ENCODE data around the gene POLG2. TPM values are rescaled to one million over a fixed set of nuclear protein-coding genes. Genes with fewer than 3 reads are reported as not detected.
"Not testable (repeated sequence)": the region's sequence is repeated elsewhere in the genome, so short reads cannot be mapped to it uniquely, and the experiment has no call there.

Gene POLG2
- total RNA-seq, 1 experiment from 2014 or later: 22.8 TPM

DNA sequence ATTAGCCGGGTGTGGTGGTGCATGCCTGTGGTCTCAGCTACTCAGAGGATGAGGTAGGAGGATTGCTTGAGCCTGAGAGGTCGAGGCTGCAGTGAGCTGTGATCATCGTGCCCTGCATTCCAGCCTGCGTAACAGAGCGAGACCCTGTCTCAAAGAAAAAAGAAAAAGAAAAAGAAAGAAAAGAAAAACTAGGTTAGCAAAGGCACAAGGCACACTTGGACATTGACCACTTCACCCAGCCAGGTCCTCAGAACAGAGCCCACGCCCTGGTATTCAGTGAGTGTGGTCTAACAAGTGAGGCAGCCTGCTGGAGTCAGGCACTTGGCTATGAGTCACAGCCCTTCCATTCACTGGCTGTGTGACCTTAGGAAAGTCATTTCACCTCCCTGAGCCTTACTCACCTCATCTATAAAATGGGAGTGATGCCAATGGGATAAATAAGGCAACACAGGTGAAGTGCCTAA lies 37.5 kb downstream of the POLG2 start:
- in situ Hi-C loops (cut with HindIII; ENCODE audit: low pct_unique_long_range_greater_than_20kb, low sequenced_read_pairs): no loop called here
- DNase-seq (ENCODE audit: low read depth, low spot score): no peak

DNA sequence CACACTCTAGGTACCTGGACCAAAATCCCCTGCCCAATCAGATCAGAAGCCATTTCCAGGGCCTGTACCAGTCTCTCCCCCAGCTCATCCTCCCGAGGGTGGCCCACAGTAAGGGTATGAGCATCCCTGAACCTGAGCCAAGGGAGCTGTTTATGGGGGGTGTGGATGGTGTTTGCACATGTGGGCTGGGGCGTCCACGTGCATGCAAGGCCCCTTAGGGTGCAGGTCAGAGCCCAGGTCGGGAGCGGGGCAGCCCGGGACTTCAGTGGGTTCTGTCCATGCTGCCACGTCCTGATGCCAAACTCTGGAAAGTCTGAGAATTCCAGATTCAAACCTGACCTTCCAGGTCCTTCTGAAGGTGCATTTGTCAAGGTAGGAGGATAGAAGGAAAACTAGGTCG lies 38.1 kb downstream of the POLG2 start:
- no peak for DNase-seq (ENCODE audit: low read depth, low spot score)
- in situ Hi-C loops (cut with HindIII; ENCODE audit: low pct_unique_long_range_greater_than_20kb, low sequenced_read_pairs): no loop called here

DNA sequence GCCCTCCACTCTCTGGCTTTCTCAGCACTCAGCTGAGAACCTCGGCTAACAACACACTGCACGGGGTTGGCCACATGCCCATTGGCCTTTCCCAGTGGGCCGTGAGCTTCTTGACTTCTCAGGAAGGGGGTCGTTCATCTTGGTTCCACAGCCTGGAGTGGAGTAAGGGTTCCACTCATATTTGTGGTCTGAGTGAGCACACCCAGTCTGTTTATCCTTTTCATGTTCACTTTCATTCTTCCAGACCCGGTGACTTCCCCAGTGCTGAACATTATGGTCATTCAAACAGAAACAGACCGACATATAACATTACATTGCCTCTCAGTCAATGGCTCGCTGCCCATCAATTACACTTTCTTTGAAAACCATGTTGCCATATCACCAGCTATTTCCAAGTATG lies 39.7 kb downstream of the POLG2 start:
- no peak for DNase-seq (ENCODE audit: low read depth, low spot score)

DNA sequence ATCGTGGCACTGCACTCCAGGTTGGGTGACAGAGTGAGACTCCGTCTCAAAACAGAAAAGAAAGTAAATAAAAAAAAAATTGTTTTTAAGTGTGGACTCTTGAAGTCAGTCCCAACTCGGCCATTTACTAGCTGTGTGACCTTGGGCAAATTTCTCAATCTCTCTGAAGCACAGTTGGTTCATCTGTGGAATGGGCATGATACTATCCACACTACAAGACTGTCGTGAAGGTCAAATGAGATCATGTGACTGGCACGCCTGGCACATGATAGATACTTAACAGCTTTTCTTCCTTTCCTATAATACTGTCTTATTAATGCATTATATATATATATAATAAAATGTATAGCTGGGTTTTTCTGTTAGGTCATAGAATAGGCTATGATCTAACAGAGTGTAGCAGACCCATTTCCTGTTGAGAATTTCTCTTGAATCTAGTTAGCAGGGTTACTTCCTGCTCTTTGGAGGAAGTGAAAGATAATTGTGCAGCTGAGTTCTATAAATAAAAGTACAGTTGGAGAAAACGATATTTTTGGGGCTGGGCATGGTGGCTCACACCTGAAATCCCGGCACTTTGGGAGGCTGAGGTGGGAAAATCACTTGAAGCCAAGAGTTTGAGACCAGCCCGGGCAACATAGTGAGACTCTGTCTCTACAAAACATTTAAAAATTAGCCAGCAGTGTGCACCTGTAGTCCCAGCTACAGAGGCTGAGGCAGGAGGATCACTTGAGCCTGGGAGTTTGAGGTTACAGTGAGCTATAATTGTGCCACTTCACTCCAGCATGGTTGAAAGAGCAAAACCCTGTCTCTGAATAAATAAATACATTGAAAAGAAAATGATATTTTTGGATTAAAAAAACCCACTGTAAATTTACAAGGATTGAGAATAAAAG lies 40.6 kb downstream of the POLG2 start:
- in situ Hi-C loops (cut with HindIII; ENCODE audit: low pct_unique_long_range_greater_than_20kb, low sequenced_read_pairs): no loop called here
- no peak for DNase-seq (ENCODE audit: low read depth, low spot score)

More for the DNA sequence above, 39.7 kb downstream of the POLG2 start:
- in situ Hi-C loops (cut with HindIII; ENCODE audit: low pct_unique_long_range_greater_than_20kb, low sequenced_read_pairs): no loop called here

DNA sequence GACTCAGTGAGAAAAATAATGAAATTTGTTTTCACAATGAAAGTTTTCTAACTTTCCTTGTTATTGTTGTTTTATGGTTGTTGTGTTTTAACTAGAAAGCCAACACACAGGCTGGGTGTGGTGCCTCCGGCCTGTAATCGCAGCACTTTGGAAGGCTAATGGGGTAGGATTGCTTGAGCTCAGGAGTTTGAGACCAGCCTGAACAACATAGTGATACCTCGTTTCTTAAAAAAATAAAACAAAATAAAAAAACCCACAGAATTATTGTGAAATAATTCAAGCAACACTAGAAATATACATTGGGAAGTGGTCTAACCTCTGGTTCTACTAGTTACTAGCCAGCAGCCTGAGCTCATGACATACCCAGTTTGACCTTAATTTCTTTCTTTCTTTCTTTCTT lies 47.3 kb downstream of the POLG2 start:
- in situ Hi-C loops (cut with HindIII; ENCODE audit: low pct_unique_long_range_greater_than_20kb, low sequenced_read_pairs): no loop called here
- no peak for DNase-seq (ENCODE audit: low read depth, low spot score)

DNA sequence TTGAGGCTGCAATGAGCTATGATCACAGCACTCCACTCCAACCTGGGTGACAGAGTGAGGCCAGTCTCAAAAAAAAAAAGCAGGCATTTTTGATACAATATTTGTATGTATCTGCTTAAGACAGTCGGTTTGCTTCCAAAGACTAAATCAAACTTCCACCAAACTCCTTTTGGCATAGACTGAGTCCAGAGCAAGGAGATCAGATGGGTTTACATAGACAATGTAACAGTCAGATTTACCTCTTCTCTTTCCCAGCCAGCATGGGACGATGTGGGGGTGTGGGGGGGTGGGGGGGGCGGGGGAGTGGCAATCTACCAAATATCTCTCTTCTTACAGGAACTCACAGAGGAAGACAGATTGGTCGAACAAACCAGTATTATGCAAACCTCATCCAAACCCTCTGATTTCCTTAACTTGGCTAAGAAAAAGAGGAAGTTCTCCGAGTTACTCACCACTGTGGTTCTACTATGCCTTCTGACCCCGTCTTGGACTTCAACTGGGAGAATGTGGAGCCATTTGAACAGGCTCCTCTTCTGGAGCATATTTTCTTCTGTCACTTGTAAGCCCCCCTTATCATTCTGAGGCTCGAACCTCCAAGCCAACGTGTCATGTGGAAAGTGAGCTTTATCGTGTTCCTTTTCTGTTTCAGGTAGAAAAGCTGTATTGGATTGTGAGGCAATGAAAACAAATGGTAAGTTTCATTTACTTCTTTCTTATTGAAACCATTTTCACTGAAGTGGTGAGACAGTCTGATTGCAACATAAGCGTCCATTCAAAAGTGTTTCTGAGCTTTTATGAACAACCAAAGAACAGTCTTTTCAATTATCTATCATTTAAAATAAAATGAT lies 48.0 kb downstream of the POLG2 start, which contains the start of gene MILR1:
Gene MILR1, plus strand, starts transcription at position 451 of the 848 bp plus-strand sequence. Its CDS starts 54 bp downstream, at position 505.
- no peak for DNase-seq (ENCODE audit: low read depth, low spot score)
- in situ Hi-C loops (cut with HindIII; ENCODE audit: low pct_unique_long_range_greater_than_20kb, low sequenced_read_pairs): no loop called here

DNA sequence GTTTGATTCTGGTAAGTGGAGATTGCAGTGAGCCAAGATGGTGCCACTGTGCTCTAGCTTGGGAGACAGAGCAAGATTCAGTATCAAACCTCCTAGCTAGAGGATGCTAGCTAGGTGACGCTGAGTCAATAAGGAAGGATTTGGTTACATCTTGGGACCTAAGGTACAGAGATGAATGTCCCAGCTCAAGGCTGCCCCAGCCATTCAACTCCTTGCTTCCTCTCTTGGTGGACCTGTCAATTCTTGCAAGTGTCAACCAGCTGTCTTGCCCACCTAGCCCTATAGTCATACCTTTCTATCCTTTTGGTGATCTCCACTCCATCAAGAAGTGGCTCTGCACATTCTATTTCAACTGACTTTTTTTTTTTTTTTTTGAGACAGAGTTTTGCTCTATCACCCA lies 49.3 kb downstream of the POLG2 start:
- DNase-seq (ENCODE audit: low read depth, low spot score): no peak
- in situ Hi-C loops (cut with HindIII; ENCODE audit: low pct_unique_long_range_greater_than_20kb, low sequenced_read_pairs): no loop called here

DNA sequence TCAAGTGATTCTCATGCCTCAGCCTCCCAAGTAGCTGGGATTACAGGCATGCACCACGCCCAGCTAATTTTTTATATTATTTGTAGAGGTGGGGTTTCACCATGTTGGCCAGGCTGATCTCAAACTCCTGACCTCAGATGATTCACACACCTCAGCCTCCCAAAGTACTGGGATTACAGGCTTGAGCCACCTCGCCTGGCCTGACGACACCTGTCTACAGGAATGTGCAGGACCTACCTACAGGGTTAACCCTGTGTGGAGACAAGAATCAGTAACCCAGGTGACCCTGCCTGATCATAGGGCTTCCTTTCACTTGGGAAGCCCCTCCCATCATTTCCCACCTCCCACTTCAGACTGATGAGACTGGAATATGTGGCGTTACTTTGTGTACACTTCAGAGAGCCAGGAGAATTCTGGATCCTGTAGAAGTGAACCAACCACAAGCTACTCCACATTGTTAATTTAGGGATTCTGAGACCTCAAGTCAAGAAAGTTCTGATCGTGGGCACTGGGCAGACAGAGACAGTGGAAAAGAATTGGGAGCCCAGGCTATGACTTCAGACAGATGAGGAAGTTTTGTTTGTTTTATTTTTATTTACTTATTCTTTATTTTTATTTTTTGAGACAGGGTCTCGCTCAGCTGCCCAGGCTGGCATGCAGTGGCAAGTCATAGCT lies 53.6 kb downstream of the POLG2 start:
- no peak for DNase-seq (ENCODE audit: low read depth, low spot score)

DNA sequence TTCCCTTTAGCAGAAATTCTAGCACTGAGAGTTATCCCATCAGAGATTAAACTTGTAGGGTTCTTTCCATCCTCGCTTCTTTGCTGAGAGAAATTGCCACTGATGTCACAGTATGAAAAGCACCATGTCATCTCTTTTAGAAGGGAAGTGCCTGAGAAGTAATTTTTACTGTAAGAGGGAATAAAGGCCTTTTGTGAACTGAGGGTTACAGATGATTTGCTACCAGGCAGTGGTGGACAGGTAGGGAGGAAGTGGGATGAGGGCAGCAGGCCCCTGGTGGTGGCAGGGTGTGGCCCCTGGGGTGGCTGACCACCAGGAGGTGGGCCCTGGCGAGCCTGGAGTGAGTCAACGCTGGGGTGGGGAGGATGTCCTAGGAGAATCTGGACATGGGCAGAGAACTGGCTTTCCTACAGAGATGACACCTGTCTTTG lies 54.3 kb downstream of the POLG2 start:
- in situ Hi-C loops (cut with HindIII; ENCODE audit: low pct_unique_long_range_greater_than_20kb, low sequenced_read_pairs): no loop called here
- DNase-seq (ENCODE audit: low read depth, low spot score): no peak

More for the DNA sequence above, 53.6 kb downstream of the POLG2 start:
- in situ Hi-C loops (cut with HindIII; ENCODE audit: low pct_unique_long_range_greater_than_20kb, low sequenced_read_pairs): no loop called here

DNA sequence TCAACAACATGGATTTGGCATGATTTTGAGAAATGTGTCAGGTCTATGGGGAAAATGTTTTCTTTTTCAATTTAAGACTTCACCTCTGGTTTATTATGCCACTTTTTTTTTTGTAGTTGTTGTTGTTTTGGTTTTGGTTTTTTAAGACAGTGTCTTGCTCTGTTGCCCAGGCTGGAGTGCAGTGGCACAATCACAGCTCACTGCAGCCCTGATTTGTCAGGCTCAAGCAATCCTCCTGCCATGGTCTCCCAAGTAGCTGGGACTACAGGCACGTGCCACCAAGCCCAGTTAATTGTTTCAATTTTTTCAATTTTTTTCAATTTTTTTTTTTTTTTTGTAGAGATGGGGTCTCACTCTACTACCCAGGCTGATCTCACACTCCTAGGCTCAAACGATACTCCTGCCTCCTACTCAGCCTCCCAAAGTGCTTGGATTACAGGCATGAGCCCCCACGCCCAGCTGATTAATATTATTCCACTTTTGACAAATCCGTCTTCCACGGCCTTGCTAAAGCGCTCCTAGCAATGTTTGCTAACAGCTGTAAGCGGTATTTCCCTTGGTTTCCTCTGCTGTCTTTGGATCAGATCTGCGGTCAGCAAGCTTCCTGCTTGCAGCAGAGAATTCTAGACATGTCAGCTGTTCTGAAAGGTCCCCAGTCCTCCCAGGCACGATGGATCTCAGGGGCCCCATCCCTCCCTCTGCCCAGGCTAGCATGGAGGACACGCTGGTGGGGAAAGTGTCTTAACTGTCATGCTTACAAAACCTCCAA lies 54.9 kb downstream of the POLG2 start:
- no peak for DNase-seq (ENCODE audit: low read depth, low spot score)
- in situ Hi-C loops (cut with HindIII; ENCODE audit: low pct_unique_long_range_greater_than_20kb, low sequenced_read_pairs): no loop called here

DNA sequence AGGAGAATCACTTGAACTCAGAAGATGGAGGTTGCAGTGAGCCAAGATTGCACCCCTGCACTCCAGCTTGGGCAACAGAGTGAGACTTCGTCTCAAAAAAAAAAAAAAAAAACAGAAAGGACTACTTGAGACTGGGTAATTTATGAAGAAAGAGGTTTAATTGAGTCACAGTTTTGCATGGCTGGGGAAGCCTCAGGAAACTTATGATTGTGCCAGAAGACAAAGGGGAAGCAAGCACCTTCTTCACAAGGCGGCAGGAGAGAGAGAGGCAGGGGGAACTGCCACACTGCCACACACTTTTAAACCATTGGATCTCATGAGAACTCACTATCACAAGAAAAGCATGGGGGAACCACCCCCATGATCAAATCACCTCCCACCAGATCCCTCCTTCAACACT lies 56.9 kb downstream of the POLG2 start:
- in situ Hi-C loops (cut with HindIII; ENCODE audit: low pct_unique_long_range_greater_than_20kb, low sequenced_read_pairs): no loop called here
- DNase-seq (ENCODE audit: low read depth, low spot score): no peak

DNA sequence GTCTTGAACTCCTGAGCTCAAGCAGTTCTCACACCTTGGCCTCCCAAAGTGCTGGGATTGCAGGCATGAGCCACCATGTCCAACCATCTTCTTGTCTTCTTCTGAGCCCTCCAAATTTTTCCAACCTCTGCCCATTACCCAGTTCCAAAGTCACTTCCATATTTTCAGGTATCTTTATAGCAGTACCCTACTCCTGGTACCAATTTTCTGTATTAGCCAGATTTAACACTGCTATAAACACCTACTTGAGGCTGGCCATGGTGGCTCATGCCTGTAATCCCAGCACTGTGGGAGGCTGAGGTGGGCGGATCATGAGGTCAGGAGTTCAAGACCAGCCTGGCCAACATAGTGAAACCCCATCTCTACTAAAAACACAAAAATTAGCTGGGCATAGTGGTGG lies 57.3 kb downstream of the POLG2 start:
- DNase-seq (ENCODE audit: low read depth, low spot score); in situ Hi-C loops (cut with HindIII; ENCODE audit: low pct_unique_long_range_greater_than_20kb, low sequenced_read_pairs): not testable (repeated sequence)

DNA sequence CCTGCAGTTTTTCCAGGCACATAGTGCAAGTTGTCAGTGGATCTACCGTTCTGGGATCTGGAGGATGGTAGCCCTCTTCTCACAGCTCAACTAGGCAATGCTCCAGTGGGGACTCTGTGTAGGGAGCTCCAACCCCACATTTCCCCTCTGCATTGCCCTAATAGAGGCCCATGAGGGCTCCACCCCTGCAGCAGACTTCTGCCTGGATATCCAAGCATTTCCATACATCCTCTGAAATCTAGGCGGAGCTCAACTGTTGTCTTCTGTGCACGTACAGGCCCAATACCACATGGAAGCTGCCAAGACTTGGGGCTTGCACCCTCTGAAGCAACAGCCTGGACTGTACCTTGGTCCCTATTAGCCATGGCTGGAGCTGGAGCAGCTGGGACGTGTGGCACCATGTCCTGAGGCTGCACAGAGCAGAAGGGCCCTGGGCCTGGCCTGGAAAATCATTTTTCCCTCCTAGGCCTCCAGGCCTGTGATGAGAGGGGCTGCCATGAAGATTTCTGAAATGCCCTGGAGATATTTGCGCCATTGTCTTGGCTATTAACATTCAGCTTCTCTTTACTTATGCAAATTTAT lies 58.8 kb downstream of the POLG2 start:
- DNase-seq (ENCODE audit: low read depth, low spot score): no peak
- in situ Hi-C loops (cut with HindIII; ENCODE audit: low pct_unique_long_range_greater_than_20kb, low sequenced_read_pairs): no loop called here

DNA sequence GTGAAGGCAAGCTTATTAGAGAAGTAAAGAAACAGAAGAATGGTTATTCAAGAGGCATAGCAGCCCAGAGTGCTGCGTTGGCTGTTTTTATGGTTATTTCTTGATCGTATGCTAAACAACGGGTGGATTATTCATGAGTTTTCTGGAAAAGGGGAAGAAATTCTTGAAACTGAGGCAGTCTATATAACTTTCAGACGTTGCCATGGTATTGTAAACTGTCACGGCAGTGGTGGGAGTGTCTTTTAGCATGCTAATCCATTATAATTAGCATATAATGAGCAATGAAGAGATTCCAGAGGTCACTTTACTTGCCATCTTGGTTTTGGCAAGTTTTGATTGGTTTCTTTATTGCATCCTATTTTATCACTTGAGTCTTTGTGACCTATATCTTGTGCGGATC lies 65.3 kb downstream of the POLG2 start:
- no peak for DNase-seq (ENCODE audit: low read depth, low spot score)

DNA sequence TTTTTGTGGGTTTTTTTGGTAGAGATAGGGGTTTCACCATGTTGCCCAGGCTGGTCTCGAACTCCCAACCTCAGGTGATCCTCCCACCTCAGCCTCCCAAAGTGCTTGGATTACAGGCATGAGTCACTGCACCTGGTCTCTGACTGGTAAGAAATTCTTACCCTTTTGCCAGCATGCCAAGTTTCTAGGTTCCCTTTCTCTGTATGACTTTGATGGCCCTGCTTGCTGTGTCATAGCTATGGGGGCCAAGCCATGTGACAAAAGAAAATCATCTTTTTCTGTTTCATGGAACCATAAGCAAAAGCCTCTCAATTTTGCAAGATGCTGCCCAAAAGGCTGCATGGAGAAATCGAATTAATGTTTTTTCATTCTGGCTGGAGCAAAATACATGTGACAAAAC lies 66.8 kb downstream of the POLG2 start:
- in situ Hi-C loops (cut with HindIII; ENCODE audit: low pct_unique_long_range_greater_than_20kb, low sequenced_read_pairs); DNase-seq (ENCODE audit: low read depth, low spot score): not testable (repeated sequence)

More for the DNA sequence above, 65.3 kb downstream of the POLG2 start:
- in situ Hi-C loops (cut with HindIII; ENCODE audit: low pct_unique_long_range_greater_than_20kb, low sequenced_read_pairs): no loop called here

DNA sequence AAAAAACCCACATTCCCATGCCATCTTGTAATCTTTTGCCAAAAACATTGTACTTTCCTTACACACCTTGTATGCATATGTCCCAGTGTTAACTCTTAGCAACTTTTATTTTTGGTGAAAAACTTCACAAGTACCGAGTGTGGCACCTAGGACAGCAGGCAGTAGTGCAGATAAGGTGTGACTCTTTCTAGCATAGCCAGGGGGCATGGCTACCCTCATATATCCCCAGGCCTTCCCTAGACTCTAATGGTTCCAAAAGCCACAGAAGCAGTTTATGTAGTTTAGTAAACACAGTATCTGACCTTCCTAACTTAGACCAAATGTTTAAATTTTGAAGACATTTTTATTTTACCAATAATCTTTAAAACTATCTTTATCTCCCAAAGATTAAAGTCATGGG lies 68.4 kb downstream of the POLG2 start:
- no peak for DNase-seq (ENCODE audit: low read depth, low spot score)
- in situ Hi-C loops (cut with HindIII; ENCODE audit: low pct_unique_long_range_greater_than_20kb, low sequenced_read_pairs): no loop called here
